HepG2 (cell line): ENCODE data around the gene SEMA7A. TPM values are rescaled to one million over a fixed set of nuclear protein-coding genes. Genes with fewer than 3 reads are reported as not detected.

Experiments used
- GABPA ChIP-seq, 2 experiments: IDR thresholded peaks; 2 replicates each; pipeline ENCODE4 v1.6.1; 2011 to 2016; ENCODE audit warnings: low read depth in 2 of 2, low read length in 1 of 2, missing biosample characterization in 1 of 2, missing genetic modification characterization in 1 of 2
- HHEX ChIP-seq: IDR thresholded peaks from 2 replicates; pipeline ENCODE4 v1.6.1; 2016; ENCODE audit warnings: control low read depth
- NKX3-1 ChIP-seq: sonication (generic); formaldehyde crosslinking; IDR thresholded peaks from 2 replicates; pipeline ENCODE4 v1.5.0; 2020; ENCODE audit warnings: missing genetic modification reagents
- POLR2AphosphoS5 ChIP-seq: IDR thresholded peaks from 2 replicates; pipeline ENCODE4 v1.6.1; 2012; ENCODE audit warnings: low read depth, low read length
- RARA ChIP-seq: IDR thresholded peaks from 2 replicates; pipeline ENCODE4 v1.6.1; 2016; ENCODE audit warnings: missing genetic modification reagents, missing compliant biosample characterization
- SMARCE1 ChIP-seq: fragments of 450-650 bp; IDR thresholded peaks from 2 replicates; pipeline ENCODE4 v1.6.1; 2017; ENCODE audit warnings: borderline replicate concordance
- TARDBP ChIP-seq: sonication (generic); formaldehyde crosslinking; IDR thresholded peaks from 2 replicates; pipeline ENCODE4 v1.8.0; 2022; ENCODE audit warnings: mild to moderate bottlenecking, missing genetic modification reagents
- ZNF660 ChIP-seq: sonication (generic); formaldehyde crosslinking; IDR thresholded peaks from 2 replicates; pipeline ENCODE4 v1.5.1; 2020; ENCODE audit warnings: mild to moderate bottlenecking, low read depth, missing genetic modification reagents, borderline replicate concordance
- ZZZ3 ChIP-seq: sonication (generic); formaldehyde crosslinking; IDR thresholded peaks from 2 replicates; pipeline ENCODE4 v1.4.0; 2020; ENCODE audit warnings: missing genetic modification reagents, mild to moderate bottlenecking, borderline replicate concordance
- polyA plus RNA-seq, 8 experiments: library from polyadenylated mRNA; depleted of rRNA in 3 of 8; stranded (reverse) in 7 of 8; unstranded in 1 of 8; fragments of >200 nt; fragmentation: Illumina TruSeq in 4 of 8; extraction: Trizol in 4 of 8; gene quantifications; 2 replicates each; pipeline versions ENCODE4 v1.2.1 to v1.2.3, GENCODE V29; 2011 to 2016; ENCODE audit warnings: low read depth in 4 of 8, missing spikeins in 1 of 8, mixed read lengths in 1 of 8; ENCODE audit not compliant: insufficient read depth in 1 of 8
- total RNA-seq, 5 experiments: library from RNA; depleted of rRNA; stranded (reverse); fragments of >200 nt; fragmentation: Illumina TruSeq; extraction: Trizol; gene quantifications; 2 replicates each; pipeline ENCODE4 v1.2.3, GENCODE V29; 2016; ENCODE audit warnings: low read depth in 1 of 5
- TF ChIP-seq, protein P1 (sequence below): IDR thresholded peaks from 2 replicates; pipeline ENCODE4 v1.6.1; 2016; ENCODE audit warnings: mild to moderate bottlenecking
- TF ChIP-seq, protein P2 (sequence below): sonication (generic); formaldehyde crosslinking; IDR thresholded peaks from 2 replicates; pipeline ENCODE4 v1.8.1; 2023; ENCODE audit warnings: mild to moderate bottlenecking, missing genetic modification reagents, borderline replicate concordance
- TF ChIP-seq, protein P3 (sequence below): sonication (generic); formaldehyde crosslinking; conservative IDR thresholded peaks from 2 replicates; pipeline ENCODE4 v1.4.0; 2020; ENCODE audit warnings: missing genetic modification reagents
- TF ChIP-seq, protein P4 (sequence below): sonication (generic); formaldehyde crosslinking; IDR thresholded peaks from 2 replicates; pipeline ENCODE4 v1.4.0; 2020; ENCODE audit warnings: missing genetic modification reagents
- TF ChIP-seq, protein P5 (sequence below): sonication (generic); formaldehyde crosslinking; IDR thresholded peaks from 2 replicates; pipeline ENCODE4 v1.4.0; 2020; ENCODE audit warnings: missing genetic modification reagents

SEMA7A gene
- total and polyA plus RNA-seq, 2 of the 13 experiments (the other 11 are each of a cell fraction or from before 2014, with no cell fraction given) = 9.0 to 15.8 TPM

DNA sequence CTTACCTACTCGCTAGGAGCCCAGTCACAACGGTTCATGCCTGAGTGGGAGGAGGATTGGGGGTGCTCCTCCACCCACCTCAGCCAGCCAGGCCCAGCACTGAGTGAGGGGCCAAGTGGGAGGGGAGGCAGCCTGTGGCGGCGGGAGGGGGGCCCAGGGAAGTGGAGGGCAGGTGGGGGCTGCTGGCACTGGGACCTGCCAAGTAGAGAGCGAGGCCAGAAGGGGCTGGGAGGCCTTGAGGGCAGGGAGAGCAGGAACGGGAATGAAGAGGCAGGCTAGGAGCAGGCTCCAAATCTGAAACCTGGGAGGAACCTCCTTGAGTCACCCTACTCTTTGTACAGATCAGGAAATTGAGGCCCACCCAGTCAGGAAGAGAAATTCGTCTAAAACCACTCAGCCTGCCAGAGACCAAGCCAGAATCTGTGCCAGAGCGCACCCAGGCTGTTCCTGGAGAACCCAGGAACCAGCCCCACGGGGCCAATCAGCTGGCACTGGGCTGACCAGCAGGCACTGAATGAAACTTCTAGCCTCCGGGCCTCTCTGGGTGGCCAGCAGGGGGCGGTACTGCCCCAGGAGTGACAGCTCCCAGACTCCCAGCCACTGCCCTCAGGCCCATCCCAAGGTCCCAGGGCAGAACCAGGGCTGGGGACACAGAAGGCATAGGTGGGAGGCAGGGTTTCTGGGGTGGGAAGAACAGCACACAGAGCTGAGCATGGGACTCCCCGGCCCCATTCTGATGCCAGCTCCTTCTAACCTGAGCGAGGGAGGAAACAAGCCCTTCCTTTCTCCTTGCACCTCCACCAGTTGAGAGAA lies 51.5 kb downstream of the SEMA7A start (continued):
- TF ChIP-seq, protein P1, sequence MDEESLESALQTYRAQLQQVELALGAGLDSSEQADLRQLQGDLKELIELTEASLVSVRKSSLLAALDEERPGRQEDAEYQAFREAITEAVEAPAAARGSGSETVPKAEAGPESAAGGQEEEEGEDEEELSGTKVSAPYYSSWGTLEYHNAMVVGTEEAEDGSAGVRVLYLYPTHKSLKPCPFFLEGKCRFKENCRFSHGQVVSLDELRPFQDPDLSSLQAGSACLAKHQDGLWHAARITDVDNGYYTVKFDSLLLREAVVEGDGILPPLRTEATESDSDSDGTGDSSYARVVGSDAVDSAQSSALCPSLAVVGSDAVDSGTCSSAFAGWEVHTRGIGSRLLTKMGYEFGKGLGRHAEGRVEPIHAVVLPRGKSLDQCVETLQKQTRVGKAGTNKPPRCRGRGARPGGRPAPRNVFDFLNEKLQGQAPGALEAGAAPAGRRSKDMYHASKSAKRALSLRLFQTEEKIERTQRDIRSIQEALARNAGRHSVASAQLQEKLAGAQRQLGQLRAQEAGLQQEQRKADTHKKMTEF (CRISPR knock-in tag) = peak; percentile 50; the same call in 1 of the 2 replicates
- TF ChIP-seq, protein P2, sequence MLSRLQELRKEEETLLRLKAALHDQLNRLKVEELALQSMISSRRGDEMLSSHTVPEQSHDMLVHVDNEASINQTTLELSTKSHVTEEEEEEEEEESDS = no peak
- no peak for TF ChIP-seq SMARCE1
- TF ChIP-seq, protein P3, sequence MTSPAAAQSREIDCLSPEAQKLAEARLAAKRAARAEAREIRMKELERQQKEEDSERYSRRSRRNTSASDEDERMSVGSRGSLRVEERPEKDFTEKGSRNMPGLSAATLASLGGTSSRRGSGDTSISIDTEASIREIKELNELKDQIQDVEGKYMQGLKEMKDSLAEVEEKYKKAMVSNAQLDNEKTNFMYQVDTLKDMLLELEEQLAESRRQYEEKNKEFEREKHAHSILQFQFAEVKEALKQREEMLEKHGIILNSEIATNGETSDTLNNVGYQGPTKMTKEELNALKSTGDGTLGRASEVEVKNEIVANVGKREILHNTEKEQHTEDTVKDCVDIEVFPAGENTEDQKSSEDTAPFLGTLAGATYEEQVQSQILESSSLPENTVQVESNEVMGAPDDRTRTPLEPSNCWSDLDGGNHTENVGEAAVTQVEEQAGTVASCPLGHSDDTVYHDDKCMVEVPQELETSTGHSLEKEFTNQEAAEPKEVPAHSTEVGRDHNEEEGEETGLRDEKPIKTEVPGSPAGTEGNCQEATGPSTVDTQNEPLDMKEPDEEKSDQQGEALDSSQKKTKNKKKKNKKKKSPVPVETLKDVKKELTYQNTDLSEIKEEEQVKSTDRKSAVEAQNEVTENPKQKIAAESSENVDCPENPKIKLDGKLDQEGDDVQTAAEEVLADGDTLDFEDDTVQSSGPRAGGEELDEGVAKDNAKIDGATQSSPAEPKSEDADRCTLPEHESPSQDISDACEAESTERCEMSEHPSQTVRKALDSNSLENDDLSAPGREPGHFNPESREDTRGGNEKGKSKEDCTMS (CRISPR knock-in tag) = no peak
- TF ChIP-seq, protein P4, sequence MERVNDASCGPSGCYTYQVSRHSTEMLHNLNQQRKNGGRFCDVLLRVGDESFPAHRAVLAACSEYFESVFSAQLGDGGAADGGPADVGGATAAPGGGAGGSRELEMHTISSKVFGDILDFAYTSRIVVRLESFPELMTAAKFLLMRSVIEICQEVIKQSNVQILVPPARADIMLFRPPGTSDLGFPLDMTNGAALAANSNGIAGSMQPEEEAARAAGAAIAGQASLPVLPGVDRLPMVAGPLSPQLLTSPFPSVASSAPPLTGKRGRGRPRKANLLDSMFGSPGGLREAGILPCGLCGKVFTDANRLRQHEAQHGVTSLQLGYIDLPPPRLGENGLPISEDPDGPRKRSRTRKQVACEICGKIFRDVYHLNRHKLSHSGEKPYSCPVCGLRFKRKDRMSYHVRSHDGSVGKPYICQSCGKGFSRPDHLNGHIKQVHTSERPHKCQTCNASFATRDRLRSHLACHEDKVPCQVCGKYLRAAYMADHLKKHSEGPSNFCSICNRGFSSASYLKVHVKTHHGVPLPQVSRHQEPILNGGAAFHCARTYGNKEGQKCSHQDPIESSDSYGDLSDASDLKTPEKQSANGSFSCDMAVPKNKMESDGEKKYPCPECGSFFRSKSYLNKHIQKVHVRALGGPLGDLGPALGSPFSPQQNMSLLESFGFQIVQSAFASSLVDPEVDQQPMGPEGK = peak; percentile 47; the same call in 1 of the 2 replicates
- TF ChIP-seq TARDBP = no peak
- no peak for TF ChIP-seq HHEX (CRISPR knock-in tag)
- no peak for TF ChIP-seq POLR2AphosphoS5
- TF ChIP-seq NKX3-1 (CRISPR knock-in tag) = no peak
- TF ChIP-seq ZZZ3 (CRISPR knock-in tag) = no peak
- TF ChIP-seq, protein P5, sequence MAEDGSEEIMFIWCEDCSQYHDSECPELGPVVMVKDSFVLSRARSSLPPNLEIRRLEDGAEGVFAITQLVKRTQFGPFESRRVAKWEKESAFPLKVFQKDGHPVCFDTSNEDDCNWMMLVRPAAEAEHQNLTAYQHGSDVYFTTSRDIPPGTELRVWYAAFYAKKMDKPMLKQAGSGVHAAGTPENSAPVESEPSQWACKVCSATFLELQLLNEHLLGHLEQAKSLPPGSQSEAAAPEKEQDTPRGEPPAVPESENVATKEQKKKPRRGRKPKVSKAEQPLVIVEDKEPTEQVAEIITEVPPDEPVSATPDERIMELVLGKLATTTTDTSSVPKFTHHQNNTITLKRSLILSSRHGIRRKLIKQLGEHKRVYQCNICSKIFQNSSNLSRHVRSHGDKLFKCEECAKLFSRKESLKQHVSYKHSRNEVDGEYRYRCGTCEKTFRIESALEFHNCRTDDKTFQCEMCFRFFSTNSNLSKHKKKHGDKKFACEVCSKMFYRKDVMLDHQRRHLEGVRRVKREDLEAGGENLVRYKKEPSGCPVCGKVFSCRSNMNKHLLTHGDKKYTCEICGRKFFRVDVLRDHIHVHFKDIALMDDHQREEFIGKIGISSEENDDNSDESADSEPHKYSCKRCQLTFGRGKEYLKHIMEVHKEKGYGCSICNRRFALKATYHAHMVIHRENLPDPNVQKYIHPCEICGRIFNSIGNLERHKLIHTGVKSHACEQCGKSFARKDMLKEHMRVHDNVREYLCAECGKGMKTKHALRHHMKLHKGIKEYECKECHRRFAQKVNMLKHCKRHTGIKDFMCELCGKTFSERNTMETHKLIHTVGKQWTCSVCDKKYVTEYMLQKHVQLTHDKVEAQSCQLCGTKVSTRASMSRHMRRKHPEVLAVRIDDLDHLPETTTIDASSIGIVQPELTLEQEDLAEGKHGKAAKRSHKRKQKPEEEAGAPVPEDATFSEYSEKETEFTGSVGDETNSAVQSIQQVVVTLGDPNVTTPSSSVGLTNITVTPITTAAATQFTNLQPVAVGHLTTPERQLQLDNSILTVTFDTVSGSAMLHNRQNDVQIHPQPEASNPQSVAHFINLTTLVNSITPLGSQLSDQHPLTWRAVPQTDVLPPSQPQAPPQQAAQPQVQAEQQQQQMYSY (CRISPR knock-in tag) = no peak
- no peak for TF ChIP-seq ZNF660 (CRISPR knock-in tag)
- TF ChIP-seq RARA (CRISPR knock-in tag) = no peak
- no peak for TF ChIP-seq GABPA (IDR thresholded peaks at IDR 0.05; ENCODE audit: low read depth, low read length)
- TF ChIP-seq GABPA (CRISPR knock-in tag; IDR thresholded peaks at IDR 0.05; ENCODE audit: low read depth) = no peak
